ENCODE results near the gene MRGPRX1. TPM values are rescaled to one million over a fixed set of nuclear protein-coding genes. Genes with fewer than 3 reads are reported as not detected.

Gene MRGPRX1
- total and polyA plus RNA-seq, 5 donors: not detected

Other genes with a start within 250 kb of the MRGPRX1 start
- 1 to 10 TPM; 4.6 to 6.8 (median 5.1) TPM for gene TMEM86A, start 240.6 kb downstream of the MRGPRX1 start, total RNA-seq
- 3.6 TPM for gene TMEM86A, start 240.6 kb downstream of the MRGPRX1 start, polyA plus RNA-seq
- gene IGSF22, start 213.2 kb downstream of the MRGPRX1 start, total RNA-seq: 1 to 10 TPM; 1.0 to 1.3 (median 1.1) TPM
- 0.66 TPM for gene IGSF22, start 213.2 kb downstream of the MRGPRX1 start, polyA plus RNA-seq
- 1 to 10 TPM in 2 of 4 donors, under 1 TPM in 1, not detected in 1; 0.74 to 1.9 (median 1.3) TPM for gene PTPN5, start 147.6 kb downstream of the MRGPRX1 start, total RNA-seq
- 2.0 TPM for gene PTPN5, start 147.6 kb downstream of the MRGPRX1 start, polyA plus RNA-seq
- not detected for gene MRGPRX2, start 121.3 kb upstream of the MRGPRX1 start, total RNA-seq
- gene MRGPRX2, start 121.3 kb upstream of the MRGPRX1 start, polyA plus RNA-seq: not detected
- gene ZDHHC13, start 177.8 kb upstream of the MRGPRX1 start, total RNA-seq: 10 to 100 TPM; 11.2 to 15.5 (median 11.7) TPM
- gene ZDHHC13, start 177.8 kb upstream of the MRGPRX1 start, polyA plus RNA-seq: 10.7 TPM